HG03095 (cell line): ENCODE results near the gene LARGE1.

Experiments
- ATAC-seq: cut with Tn5 transposase; IDR thresholded peaks from one replicate; pipeline ENCODE4 v1.9.1; 2021; ENCODE audit warnings: moderate library complexity; ENCODE audit not compliant: unreplicated experiment

The LARGE1 gene

GRCh38 chr22:33785283-33785968 is 134.8 kb downstream of the LARGE1 start:
- ATAC-seq, result no peak

- no peak for ATAC-seq
Observed at GRCh38 chr22:33781411-33781810, 138.9 kb downstream of the LARGE1 start.

GRCh38 chr22:33780531-33781136 is 139.6 kb downstream of the LARGE1 start:
- ATAC-seq, result no peak

GRCh38 chr22:33779243-33779642 is 141.0 kb downstream of the LARGE1 start:
- no peak for ATAC-seq

- no peak for ATAC-seq
Observed at GRCh38 chr22:33776491-33776890, 143.8 kb downstream of the LARGE1 start.

- ATAC-seq, result no peak
Observed at GRCh38 chr22:33774781-33775180, 145.5 kb downstream of the LARGE1 start.

GRCh38 chr22:33772745-33773144 is 147.5 kb downstream of the LARGE1 start:
- no peak for ATAC-seq

GRCh38 chr22:33771136-33771535 is 149.1 kb downstream of the LARGE1 start:
- ATAC-seq, result no peak

GRCh38 chr22:33770723-33771122 is 149.6 kb downstream of the LARGE1 start:
- ATAC-seq, result no peak

GRCh38 chr22:33766091-33766490 is 154.2 kb downstream of the LARGE1 start:
- ATAC-seq, result no peak

GRCh38 chr22:33758961-33759360 is 161.3 kb downstream of the LARGE1 start:
- no peak for ATAC-seq

- ATAC-seq, result no peak
Observed at GRCh38 chr22:33757802-33758483, 162.3 kb downstream of the LARGE1 start.

GRCh38 chr22:33757041-33757801 is 163.1 kb downstream of the LARGE1 start:
- no peak for ATAC-seq

GRCh38 chr22:33756508-33756949 is 163.7 kb downstream of the LARGE1 start:
- ATAC-seq, result no peak

- ATAC-seq, result no peak
Observed at GRCh38 chr22:33748714-33749113, 171.6 kb downstream of the LARGE1 start.

GRCh38 chr22:33747576-33748180 is 172.6 kb downstream of the LARGE1 start:
- no peak for ATAC-seq

- ATAC-seq, result no peak
Observed at GRCh38 chr22:33747029-33747428, 173.2 kb downstream of the LARGE1 start.

GRCh38 chr22:33746501-33746928 is 173.8 kb downstream of the LARGE1 start:
- ATAC-seq, result no peak

GRCh38 chr22:33745501-33745900 is 174.8 kb downstream of the LARGE1 start:
- no peak for ATAC-seq

- ATAC-seq, result no peak
Observed at GRCh38 chr22:33743756-33744155, 176.5 kb downstream of the LARGE1 start.

- no peak for ATAC-seq
Observed at GRCh38 chr22:33741025-33741424, 179.3 kb downstream of the LARGE1 start.
